NB4 (cell line): Measurements from ENCODE around the gene SH3RF2.

Experiments
- DNase-seq: peaks from one replicate; pipeline ENCODE4 v3.0.0; 2010; ENCODE audit warnings: low read depth
- H3K4me3 ChIP-seq: one replicate; pipeline ENCODE4 v1.5.1; 2011; ENCODE audit warnings: mild to moderate bottlenecking, low read depth, low read length, moderate library complexity
- MAX ChIP-seq: IDR thresholded peaks from 2 replicates; pipeline ENCODE4 v1.6.1; 2011; ENCODE audit warnings: low read depth, low read length
- MYC ChIP-seq: IDR thresholded peaks from 2 replicates; pipeline ENCODE4 v1.6.1; 2011; ENCODE audit warnings: low read depth, low read length
- POLR2A ChIP-seq: IDR thresholded peaks from 2 replicates; pipeline ENCODE4 v1.6.1; 2011; ENCODE audit warnings: mild to moderate bottlenecking; ENCODE audit not compliant: insufficient read length; ENCODE audit errors: extremely low read depth
- TF ChIP-seq, protein P1 (sequence below): IDR thresholded peaks from one replicate; pipeline ENCODE4 v1.5.1; 2012; ENCODE audit warnings: low read depth, low read length

The SH3RF2 gene

GRCh38 chr5:146052780-146053179 is 116.4 kb downstream of the SH3RF2 start:
- DNase-seq = peak; percentile 18
- no peak for TF ChIP-seq POLR2A
- TF ChIP-seq MAX = no peak
- TF ChIP-seq, protein P1, sequence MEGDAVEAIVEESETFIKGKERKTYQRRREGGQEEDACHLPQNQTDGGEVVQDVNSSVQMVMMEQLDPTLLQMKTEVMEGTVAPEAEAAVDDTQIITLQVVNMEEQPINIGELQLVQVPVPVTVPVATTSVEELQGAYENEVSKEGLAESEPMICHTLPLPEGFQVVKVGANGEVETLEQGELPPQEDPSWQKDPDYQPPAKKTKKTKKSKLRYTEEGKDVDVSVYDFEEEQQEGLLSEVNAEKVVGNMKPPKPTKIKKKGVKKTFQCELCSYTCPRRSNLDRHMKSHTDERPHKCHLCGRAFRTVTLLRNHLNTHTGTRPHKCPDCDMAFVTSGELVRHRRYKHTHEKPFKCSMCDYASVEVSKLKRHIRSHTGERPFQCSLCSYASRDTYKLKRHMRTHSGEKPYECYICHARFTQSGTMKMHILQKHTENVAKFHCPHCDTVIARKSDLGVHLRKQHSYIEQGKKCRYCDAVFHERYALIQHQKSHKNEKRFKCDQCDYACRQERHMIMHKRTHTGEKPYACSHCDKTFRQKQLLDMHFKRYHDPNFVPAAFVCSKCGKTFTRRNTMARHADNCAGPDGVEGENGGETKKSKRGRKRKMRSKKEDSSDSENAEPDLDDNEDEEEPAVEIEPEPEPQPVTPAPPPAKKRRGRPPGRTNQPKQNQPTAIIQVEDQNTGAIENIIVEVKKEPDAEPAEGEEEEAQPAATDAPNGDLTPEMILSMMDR = peak; percentile 53
- TF ChIP-seq MYC = no peak

GRCh38 chr5:146055432-146055831 is 119.1 kb downstream of the SH3RF2 start:
- DNase-seq = no peak
- TF ChIP-seq MAX (no peak), MYC (no peak)
- TF ChIP-seq, protein P1 = no peak

More at GRCh38 chr5:146052780-146053179, 116.4 kb downstream of the SH3RF2 start:
- H3K4me3 ChIP-seq = no peak overlapping the region

DNA sequence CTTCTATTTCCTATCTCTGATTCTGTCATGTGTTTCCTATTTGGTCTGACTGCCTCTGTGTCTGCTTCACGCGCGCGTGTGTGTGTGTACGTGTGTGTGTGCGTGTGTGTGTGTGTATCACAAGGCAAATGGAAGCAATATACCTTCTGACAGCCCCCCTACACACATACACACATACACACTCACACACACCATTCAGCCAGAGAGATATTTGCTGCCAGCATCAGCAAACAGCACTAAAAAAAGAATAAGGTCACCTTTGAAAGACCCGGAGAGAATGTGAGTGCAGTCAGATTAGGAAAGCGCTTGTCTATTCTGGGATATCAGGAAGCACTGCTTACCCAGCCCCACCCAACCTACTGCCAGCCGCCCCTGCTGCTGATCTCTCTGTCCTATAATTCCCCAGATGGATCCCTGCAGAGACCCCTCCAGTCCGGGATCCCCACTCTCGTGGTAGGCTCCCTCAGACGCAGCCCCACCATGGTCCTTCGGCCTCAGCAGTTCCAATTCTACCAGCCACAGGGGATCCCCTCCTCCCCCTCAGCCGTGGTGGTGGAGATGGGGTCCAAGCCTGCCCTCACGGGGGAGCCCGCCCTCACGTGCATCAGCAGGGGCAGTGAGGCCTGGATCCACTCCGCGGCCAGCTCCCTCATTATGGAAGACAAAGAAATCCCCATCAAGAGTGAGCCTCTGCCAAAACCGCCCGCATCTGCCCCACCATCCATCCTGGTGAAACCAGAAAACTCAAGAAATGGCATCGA is 123.3 kb downstream of the SH3RF2 start:
- DNase-seq = no peak

More at GRCh38 chr5:146055432-146055831, 119.1 kb downstream of the SH3RF2 start:
- H3K4me3 ChIP-seq = no peak overlapping the region

GRCh38 chr5:146060221-146060585 is 123.8 kb downstream of the SH3RF2 start:
- TF ChIP-seq MYC = no peak
- DNase-seq = no peak
- no peak overlapping the region for H3K4me3 ChIP-seq

More for the DNA sequence above, 123.3 kb downstream of the SH3RF2 start:
- H3K4me3 ChIP-seq = no peak overlapping the region
- TF ChIP-seq, protein P1 = no peak
- TF ChIP-seq MAX (no peak), POLR2A (no peak), MYC (no peak)

- TF ChIP-seq, protein P1 = no peak
- TF ChIP-seq MYC (no peak), MAX (no peak), POLR2A (no peak)
- H3K4me3 ChIP-seq = no peak overlapping the region
- DNase-seq = no peak
These were observed 130.6 kb downstream of the SH3RF2 start for GRCh38 chr5:146066968-146067367.

DNA sequence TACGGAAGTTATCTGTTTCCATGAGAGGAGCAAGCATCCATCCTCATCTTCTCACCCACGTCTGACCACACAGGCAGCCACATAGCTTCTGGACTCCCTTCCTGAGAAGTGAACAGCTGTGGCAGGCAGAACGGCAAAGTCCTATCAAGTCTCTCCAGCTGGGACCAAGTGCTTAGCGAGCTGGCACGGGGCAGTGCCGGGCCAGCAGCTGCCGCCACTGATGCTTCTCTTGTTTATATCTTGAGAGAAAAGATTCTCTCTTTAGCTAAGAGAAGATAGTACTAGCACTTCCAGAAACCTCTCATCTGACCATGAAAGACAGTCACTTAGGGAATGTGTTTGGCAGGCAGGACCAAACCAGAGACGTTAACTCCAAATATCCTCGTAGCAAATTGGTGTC is 131.8 kb downstream of the SH3RF2 start:
- H3K4me3 ChIP-seq = no peak overlapping the region
- DNase-seq = no peak
- TF ChIP-seq MYC (no peak), MAX (no peak), POLR2A (no peak)
- TF ChIP-seq, protein P1 = no peak
